Measurements from ENCODE around the gene NPPB. TPM values are rescaled to one million over a fixed set of nuclear protein-coding genes. Genes with fewer than 3 reads are reported as not detected.
A peak's percentile ranks its signal among the peaks of the same experiment; 100 is the strongest.

The NPPB gene
- total RNA-seq, 1 experiment from 2014 or later, result 0.35 TPM

DNA sequence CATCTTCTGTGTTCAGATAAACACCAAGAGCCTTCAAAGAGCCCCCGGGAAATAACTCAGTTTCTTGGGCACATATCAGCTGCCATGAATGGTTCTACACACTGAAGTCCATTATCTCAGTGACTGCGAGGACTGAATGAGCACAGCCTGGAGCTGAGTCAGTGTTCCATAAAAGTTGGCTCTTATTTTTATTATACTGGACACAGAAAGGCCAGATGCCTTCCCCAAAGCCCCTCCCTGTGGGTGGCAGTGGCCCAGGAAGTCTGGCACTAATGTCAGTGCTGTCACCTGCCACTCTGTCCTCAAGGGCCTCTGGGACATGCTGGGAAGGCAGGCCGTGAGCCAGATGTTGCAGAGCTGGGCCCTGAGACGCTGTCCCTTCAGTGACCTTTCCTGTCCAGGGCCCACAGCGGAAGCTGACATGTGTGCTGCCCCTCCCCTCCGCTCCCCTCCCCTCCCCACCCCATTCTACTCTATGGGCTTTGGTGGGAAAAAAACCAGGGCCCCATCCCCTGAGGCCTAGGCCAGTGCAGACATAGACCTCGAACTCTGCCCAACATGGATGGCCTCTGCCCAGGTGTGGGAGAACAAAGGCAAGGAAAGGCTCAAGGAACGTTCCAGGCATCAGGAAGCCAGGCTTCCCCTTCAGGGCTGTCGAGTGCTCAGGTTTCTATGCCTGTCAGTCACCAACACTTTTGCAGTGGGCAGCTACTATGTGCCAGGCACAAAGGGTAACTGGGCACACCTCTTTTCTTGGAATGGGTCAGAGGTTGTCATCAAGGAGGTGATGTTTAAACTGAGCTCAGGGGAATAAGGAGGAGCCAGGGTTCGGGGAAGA lies 22.4 kb upstream of the NPPB start:
- Histone ChIP-seq H2BK15ac (ENCODE audit: low read depth, low read length) (no peak overlapping the region), H3K4me2 (ENCODE audit: insufficient read depth, insufficient read length, low read length) (no peak overlapping the region), H3K79me2 (ENCODE audit: insufficient read depth, low read length) (no peaks in the 10 kb centered on the region), H4K91ac (ENCODE audit: insufficient read length, low read depth, low read length) (no peak overlapping the region), H4K5ac (ENCODE audit: insufficient read length, low read depth, low read length) (no peak overlapping the region), H3T11ph (ENCODE audit: low read length) (no peak overlapping the region), H2AK5ac (ENCODE audit: insufficient read length, low read length) (no peak overlapping the region), H3K9me3 (ENCODE audit: control insufficient read depth, low read depth, low read length) (no peaks in the 10 kb centered on the region), H3K79me1 (ENCODE audit: insufficient read depth, low read depth, low read length, poor library complexity, severe bottlenecking) (no peaks in the 10 kb centered on the region), H3K56ac (ENCODE audit: insufficient read length, low read depth, low read length) (no peak overlapping the region), H2BK120ac (ENCODE audit: low read depth, low read length, poor library complexity, severe bottlenecking) (no peak overlapping the region), H2BK20ac (ENCODE audit: low read depth, low read length, poor library complexity, severe bottlenecking) (no peak overlapping the region), H2BK5ac (ENCODE audit: insufficient read length, low read length) (no peak overlapping the region), H4K20me1 (ENCODE audit: control insufficient read depth, insufficient read depth, insufficient read length) (no peaks in the 10 kb centered on the region), H2BK12ac (ENCODE audit: insufficient read length, low read depth, low read length) (no peak overlapping the region), H3K4ac (ENCODE audit: low read depth, low read length) (no peak overlapping the region), H3K27me3 (ENCODE audit: insufficient read depth, low read length) (no peaks in the 10 kb centered on the region), H2AFZ (ENCODE audit: low read length) (no peak overlapping the region), H3K4me1 (ENCODE audit: insufficient read depth, low read length) (peaks cover 2% of the 10 kb centered on the region; the same call in 1 of the 2 replicates), H3K27ac (ENCODE audit: insufficient read length, low read depth, low read length) (no peak overlapping the region), H3K18ac (ENCODE audit: insufficient read length, low read depth, low read length) (no peak overlapping the region), H3K23me2 (ENCODE audit: insufficient read length, low read depth, low read length, poor library complexity, severe bottlenecking) (no peaks in the 10 kb centered on the region), H4K8ac (replicated peaks; ENCODE audit: insufficient read length, low read depth, low read length) (no peak overlapping the region), H3K23ac (ENCODE audit: insufficient read length, low read depth, low read length) (no peak overlapping the region), H3K9ac (ENCODE audit: extremely low read depth, insufficient read length, low read length) (no peak overlapping the region), H3K14ac (ENCODE audit: insufficient read depth, low read length) (no peak overlapping the region)
- H3K4me3 Mint-ChIP-seq, result no peak overlapping the region; a peak in 1 of 5 replicates
- no CpG with 5 or more reads among the region's 10 CpGs for WGBS (ENCODE audit: extremely low coverage, insufficient read length, low lambda C conversion rate)
- H3K27ac Mint-ChIP-seq, result peak overlapping the region in 1 of 3 experiments; percentile 46; a peak in 1 of 7 replicates
- peaks cover 10 to 13% of the 10 kb centered on the region in 2 experiments for H3K4me1 Mint-ChIP-seq
- H3K9me3 Mint-ChIP-seq, result peaks cover 0 to 5% of the 10 kb centered on the region in 2 experiments; a peak in 4 of 5 replicates
- DNase-seq, result no peak
- H3K36me3 Mint-ChIP-seq (ENCODE audit: insufficient read depth in 1 of 3, low read depth in 3 of 3), result 0 out of 7 replicates have a peak, but pooled peaks cover 0 to 7% (median 0%) of the 10 kb centered on the region in 3 experiments
- TF ChIP-seq, protein P1, sequence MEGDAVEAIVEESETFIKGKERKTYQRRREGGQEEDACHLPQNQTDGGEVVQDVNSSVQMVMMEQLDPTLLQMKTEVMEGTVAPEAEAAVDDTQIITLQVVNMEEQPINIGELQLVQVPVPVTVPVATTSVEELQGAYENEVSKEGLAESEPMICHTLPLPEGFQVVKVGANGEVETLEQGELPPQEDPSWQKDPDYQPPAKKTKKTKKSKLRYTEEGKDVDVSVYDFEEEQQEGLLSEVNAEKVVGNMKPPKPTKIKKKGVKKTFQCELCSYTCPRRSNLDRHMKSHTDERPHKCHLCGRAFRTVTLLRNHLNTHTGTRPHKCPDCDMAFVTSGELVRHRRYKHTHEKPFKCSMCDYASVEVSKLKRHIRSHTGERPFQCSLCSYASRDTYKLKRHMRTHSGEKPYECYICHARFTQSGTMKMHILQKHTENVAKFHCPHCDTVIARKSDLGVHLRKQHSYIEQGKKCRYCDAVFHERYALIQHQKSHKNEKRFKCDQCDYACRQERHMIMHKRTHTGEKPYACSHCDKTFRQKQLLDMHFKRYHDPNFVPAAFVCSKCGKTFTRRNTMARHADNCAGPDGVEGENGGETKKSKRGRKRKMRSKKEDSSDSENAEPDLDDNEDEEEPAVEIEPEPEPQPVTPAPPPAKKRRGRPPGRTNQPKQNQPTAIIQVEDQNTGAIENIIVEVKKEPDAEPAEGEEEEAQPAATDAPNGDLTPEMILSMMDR (conservative IDR thresholded peaks at IDR 0.05), result no peak
- H3K27me3 Mint-ChIP-seq (ENCODE audit: low read depth), result no peaks in the 10 kb centered on the region; the same call in none of the 2 replicates
